ENCODE measurements around the gene MYB.

The MYB gene

DNA sequence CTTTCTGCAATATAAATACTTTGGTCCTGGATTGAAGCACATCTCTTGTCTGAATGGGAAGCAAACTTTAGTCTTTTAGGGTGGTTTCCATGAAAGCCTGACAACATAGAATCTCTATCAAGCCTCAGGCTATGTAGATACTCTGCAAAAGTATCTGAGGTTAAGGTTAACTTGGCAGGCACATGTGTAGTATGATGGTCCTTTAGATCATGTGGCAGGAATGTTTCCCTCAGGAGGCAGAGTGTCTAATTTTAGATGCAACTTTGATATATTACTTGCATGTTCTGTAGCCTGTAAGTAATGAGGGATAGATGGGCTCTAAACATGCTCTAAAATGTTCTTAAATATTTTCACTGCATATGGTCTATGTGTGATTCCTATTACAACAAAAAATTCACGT, 8.2 kb downstream of the MYB start:
- no peak for DNase-seq (ENCODE audit: low spot score)

GRCh38 chr6:135191508-135192255, 10.6 kb downstream of the MYB start:
- DNase-seq (ENCODE audit: low spot score) = no peak

DNA sequence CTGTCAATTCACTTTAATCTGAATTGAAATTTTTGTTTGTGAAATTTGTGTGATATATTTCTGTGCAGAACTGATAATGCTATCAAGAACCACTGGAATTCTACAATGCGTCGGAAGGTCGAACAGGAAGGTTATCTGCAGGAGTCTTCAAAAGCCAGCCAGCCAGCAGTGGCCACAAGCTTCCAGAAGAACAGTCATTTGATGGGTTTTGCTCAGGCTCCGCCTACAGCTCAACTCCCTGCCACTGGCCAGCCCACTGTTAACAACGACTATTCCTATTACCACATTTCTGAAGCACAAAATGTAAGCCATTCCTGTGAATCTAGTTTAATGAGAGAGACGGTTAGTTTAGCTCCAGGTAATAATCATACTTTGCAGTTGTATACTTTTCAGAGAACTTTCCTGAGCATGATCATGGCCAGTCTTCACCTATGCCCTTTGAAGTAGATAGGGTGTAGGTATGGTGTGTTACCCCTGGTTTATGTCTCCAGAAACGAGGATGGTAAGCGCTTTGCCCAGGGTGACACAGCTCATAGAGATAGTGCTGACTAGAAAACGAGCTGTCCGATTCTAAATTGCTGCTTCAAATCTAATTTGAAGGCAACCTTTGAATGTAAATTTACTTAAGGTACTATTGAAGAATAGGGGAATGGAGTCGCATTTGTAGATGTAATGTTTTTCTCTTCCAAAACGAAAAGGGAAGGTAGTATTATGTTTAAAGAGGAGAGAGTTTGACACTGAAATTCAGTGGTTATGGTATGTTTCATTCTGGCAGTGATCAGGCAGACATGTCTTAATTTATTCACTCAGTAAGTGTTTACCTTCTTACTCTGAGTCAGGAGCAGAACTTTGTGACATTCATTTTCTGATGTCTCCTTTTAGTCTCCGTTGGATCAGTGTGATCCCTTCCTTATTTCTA, 11.4 kb downstream of the MYB start:
- DNase-seq (ENCODE audit: low spot score) = no peak

GRCh38 chr6:135193221-135193620, 12.1 kb downstream of the MYB start:
- no peak for DNase-seq (ENCODE audit: low spot score)

GRCh38 chr6:135195041-135195440, 13.9 kb downstream of the MYB start:
- DNase-seq (ENCODE audit: low spot score) = no peak

- no peak for DNase-seq (ENCODE audit: low spot score)
These were observed 14.4 kb downstream of the MYB start for GRCh38 chr6:135195522-135195921.

- no peak for DNase-seq (ENCODE audit: low spot score)
These were observed 15.8 kb downstream of the MYB start for GRCh38 chr6:135196739-135197510.

GRCh38 chr6:135202836-135203235, 21.7 kb downstream of the MYB start:
- no peak for DNase-seq (ENCODE audit: low spot score)

DNA sequence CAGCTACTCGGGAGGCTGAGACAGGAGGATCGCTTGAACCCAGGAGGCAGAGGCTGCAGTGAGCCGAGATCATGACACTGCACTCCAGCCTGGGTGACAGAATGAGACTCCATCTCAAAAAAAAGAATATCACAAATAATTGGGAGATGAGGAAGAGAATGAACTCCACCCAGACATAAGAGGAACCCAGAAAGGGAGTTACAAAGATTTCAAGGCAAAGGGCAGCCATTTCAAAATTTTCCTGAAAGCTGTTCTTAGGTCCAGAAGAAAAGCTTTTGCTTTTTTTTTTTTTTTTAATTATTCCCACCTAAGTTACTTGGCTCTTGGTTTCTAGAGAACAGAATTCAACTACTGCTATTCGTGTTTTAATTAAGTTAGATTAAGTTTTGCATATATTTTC, 23.8 kb downstream of the MYB start:
- DNase-seq (ENCODE audit: low spot score) = no peak

GRCh38 chr6:135209803-135210202, 28.7 kb downstream of the MYB start:
- no peak for DNase-seq (ENCODE audit: low spot score)

DNA sequence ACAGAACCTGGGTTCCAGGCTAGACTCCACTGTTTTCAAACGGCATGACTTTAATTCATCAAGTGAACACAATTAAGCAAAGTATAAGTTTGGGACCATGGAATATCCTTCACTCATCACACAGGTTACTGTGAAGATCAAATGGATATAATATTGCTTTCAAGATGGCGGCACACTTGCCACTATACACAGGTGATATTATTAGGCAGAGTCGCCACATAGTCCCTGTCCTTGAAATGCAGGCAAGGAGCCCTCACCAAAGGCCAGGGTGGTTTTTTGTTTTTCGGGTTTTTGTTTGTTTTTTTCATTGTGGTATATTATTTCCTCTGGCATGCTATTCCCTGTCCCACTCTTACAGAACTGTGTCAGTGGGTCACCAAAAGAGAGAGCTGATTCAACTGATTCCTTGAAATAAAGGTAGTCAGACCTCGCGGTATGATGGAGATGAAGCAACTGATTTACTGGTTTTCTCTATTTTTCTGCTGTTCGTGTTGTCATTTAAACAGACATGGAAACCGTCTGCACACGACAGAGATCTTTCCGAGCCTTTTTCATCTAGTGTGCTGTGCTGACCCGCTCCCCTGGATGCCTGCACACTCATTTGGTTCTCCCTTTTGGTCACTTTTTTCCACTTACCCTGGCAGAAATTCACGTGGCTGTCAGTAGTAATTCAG, 29.7 kb downstream of the MYB start:
- DNase-seq (ENCODE audit: low spot score) = no peak

- no peak for DNase-seq (ENCODE audit: low spot score)
These were observed 30.2 kb downstream of the MYB start for GRCh38 chr6:135211306-135211702.

DNA sequence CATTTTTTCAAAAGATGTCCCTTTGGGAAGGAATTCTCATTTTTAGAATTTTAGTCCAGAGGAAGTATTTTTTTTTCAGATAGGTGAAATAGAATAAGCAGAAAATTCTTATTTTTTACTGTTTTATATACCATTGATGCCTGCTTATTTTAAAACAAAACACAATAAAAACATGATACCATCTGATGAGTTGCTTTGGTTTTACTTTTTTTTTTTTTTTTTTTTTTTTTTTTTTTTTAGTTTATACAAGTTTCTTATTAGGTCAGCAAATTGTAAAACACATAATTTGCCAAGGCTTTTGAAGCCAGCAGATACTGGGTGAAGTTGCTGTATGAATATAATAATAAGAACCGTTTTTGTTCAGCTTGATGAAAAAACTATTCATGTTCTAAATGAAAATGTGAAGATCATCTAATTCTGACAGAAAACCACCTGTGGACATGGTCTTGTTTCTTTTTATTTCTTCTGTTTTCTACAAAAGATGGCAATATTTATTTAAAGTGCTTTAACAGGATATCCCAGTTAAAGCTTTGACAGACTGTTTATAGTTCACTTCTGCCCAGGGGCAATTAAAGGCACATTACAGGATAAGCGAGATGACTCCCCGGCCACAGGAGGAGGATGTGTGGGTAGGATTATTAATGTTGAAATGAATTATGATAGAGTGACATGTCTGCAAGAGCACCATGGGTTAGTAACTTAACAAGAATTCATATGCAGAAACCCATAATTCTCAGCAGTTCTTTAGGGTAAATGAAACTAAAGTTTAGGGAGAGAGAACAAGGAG, 31.1 kb downstream of the MYB start:
- no peak for DNase-seq (ENCODE audit: low spot score)

GRCh38 chr6:135212935-135213334, 31.8 kb downstream of the MYB start:
- no peak for DNase-seq (ENCODE audit: low spot score)

DNA sequence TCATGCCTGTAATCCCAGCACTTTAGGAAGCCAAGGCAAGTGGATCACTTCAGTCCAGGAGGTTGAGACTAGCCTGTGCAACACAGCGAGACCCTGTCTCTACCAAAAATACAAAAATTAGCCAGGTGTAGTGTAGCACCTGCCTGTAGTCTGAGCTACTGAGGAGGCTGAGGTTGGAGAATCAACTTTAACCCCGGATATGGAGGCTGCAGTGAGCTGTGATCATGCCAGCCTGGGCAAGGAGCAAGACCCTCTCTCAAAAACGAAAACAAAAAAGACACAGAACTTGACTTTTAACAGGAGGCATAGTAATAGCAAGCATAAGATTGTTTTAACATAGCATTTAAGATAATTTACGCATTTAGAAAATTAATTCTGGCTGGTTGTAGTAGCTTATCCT, 32.5 kb downstream of the MYB start:
- DNase-seq (ENCODE audit: low spot score) = no peak

DNA sequence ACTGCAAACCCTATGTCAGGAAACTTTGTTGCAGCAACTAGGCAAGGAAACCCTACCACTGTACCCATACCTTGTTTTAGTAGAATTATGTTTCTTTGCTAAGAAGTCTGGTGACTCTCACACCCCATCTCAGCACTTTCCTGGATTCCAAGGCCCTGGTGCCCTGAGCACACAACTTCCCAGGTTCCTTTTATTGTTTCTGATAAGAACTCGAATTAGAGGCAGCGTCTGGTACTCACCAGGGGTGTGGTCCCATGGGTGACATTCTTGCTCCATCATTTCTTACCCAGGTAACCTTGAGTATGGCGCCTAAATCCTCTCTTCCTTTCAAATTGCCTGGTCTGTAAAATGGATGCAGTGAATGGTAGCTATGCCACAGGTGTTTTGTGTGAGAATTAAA, 34.1 kb downstream of the MYB start:
- DNase-seq (ENCODE audit: low spot score) = no peak

GRCh38 chr6:135215563-135215962, 34.5 kb downstream of the MYB start:
- DNase-seq (ENCODE audit: low spot score) = no peak

- DNase-seq (ENCODE audit: low spot score) = no peak
These were observed 36.6 kb downstream of the MYB start for GRCh38 chr6:135217663-135218062.

DNA sequence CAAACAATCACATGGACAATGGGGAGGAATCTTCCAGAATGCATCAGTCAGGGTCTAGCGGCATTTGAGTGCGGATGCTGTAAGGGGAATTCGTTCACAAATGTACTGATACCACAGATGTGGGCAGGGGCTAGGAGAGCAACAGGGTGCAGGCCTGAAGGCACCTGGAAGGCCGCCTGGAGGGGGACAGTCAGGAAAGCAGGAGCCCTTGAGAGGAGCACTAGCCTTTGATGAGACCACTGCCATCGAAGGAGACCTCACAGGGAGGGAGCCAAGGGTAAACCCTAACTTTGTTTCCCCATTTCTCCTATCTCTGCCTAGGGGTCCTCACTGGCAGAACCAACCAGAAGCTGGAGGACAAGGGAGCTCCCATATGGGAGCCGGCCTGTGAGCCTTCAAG, 38.2 kb downstream of the MYB start:
- no peak for DNase-seq (ENCODE audit: low spot score)

- no peak for DNase-seq (ENCODE audit: low spot score)
These were observed 39.9 kb downstream of the MYB start for GRCh38 chr6:135221042-135221441.

- no peak for DNase-seq (ENCODE audit: low spot score)
These were observed 40.4 kb downstream of the MYB start for GRCh38 chr6:135221505-135221904.
